HG03342 (cell line): ENCODE results near the gene ZNF880.
"Not testable (repeated sequence)": the region's sequence is repeated elsewhere in the genome, so short reads cannot be mapped to it uniquely, and the experiment has no call there.

Experiments
- ATAC-seq: cut with Tn5 transposase; IDR thresholded peaks from one replicate; pipeline ENCODE4 v1.9.1; 2021; ENCODE audit warnings: mild to moderate bottlenecking, moderate library complexity; ENCODE audit not compliant: unreplicated experiment

The ZNF880 gene

GRCh38 chr19:52369559-52370340, at the start of gene ZNF880:
ZNF880 (plus strand) TSS chr19:52369923; CDS start chr19:52369966, 43 bp downstream.
- no peak for ATAC-seq

GRCh38 chr19:52322429-52322828, 47.3 kb upstream of the ZNF880 start:
- no peak for ATAC-seq

- no peak for ATAC-seq
Measured at GRCh38 chr19:52331757-52332156, 38.0 kb upstream of the ZNF880 start.

- ATAC-seq, result no peak
Measured at GRCh38 chr19:52335768-52336116, 34.0 kb upstream of the ZNF880 start.

GRCh38 chr19:52336117-52336790, 33.5 kb upstream of the ZNF880 start, which contains the start of gene ZNF610:
ZNF610 (plus strand) TSS chr19:52336243; CDS start chr19:52349173, 12,930 bp downstream.
- ATAC-seq, result peak; percentile 76

- ATAC-seq, result no peak
Measured at GRCh38 chr19:52336791-52337381, 32.8 kb upstream of the ZNF880 start.

- ATAC-seq, result not testable (repeated sequence)
Measured at GRCh38 chr19:52339022-52339421, 30.7 kb upstream of the ZNF880 start.

GRCh38 chr19:52343548-52343947, 26.2 kb upstream of the ZNF880 start:
- ATAC-seq, result no peak

GRCh38 chr19:52345162-52345561, 24.6 kb upstream of the ZNF880 start:
- no peak for ATAC-seq

GRCh38 chr19:52351512-52351911, 18.2 kb upstream of the ZNF880 start:
- no peak for ATAC-seq

GRCh38 chr19:52366414-52366824, 3.3 kb upstream of the ZNF880 start:
- no peak for ATAC-seq

GRCh38 chr19:52370341-52370710, 603 bp downstream of the ZNF880 start:
- ATAC-seq, result no peak

- ATAC-seq, result no peak
Measured at GRCh38 chr19:52391135-52391534, 21.4 kb downstream of the ZNF880 start.

GRCh38 chr19:52397310-52398080, 27.8 kb downstream of the ZNF880 start, which contains the start of gene ZNF528:
ZNF528 (plus strand) TSS chr19:52397849; CDS start chr19:52402014, 4,165 bp downstream.
- peak; percentile 91 for ATAC-seq

- peak; percentile 24 for ATAC-seq
Measured at GRCh38 chr19:52398081-52398441, 28.3 kb downstream of the ZNF880 start.

- ATAC-seq, result no peak
Measured at GRCh38 chr19:52410276-52410675, 40.6 kb downstream of the ZNF880 start.

GRCh38 chr19:52415711-52416110, 46.0 kb downstream of the ZNF880 start:
- no peak for ATAC-seq

- ATAC-seq, result no peak
Measured at GRCh38 chr19:52428937-52429336, 59.2 kb downstream of the ZNF880 start, which contains the start of gene ZNF534. ZNF534 (plus strand) TSS chr19:52429148; CDS start chr19:52431475, 2,327 bp downstream.
